K562 (cell line): ENCODE measurements around the gene CLEC2B.

Experiments
- CTCF ChIP-seq, 3 experiments: IDR thresholded peaks in 2 of 3; conservative IDR thresholded peaks in 1 of 3; 2 replicates each; pipeline ENCODE4 v1.5.1; 2011 to 2012; ENCODE audit warnings: low read length in 3 of 3, mild to moderate bottlenecking in 3 of 3, control low read depth in 2 of 3, improper control_type of control experiment in 1 of 3, inconsistent platforms in 1 of 3, low read depth in 1 of 3, mixed read lengths in 1 of 3, moderate library complexity in 1 of 3; ENCODE audit not compliant: insufficient read depth in 2 of 3
- GMEB1 ChIP-seq: fragments of 250-450 bp; sonication (Bioruptor Pico); IDR thresholded peaks from 2 replicates; pipeline ENCODE4 v1.4.0; 2020; ENCODE audit warnings: mild to moderate bottlenecking
- HCFC1 ChIP-seq: IDR thresholded peaks from 2 replicates; pipeline ENCODE4 v1.6.1; 2012; ENCODE audit warnings: low read depth, low read length, improper control_type of control experiment
- MECOM ChIP-seq: fragments of 250-450 bp; sonication (Bioruptor Pico); IDR thresholded peaks from 2 replicates; pipeline ENCODE4 v1.8.0; 2022; ENCODE audit warnings: inconsistent platforms
- PHB2 ChIP-seq: fragments of 450-650 bp; IDR thresholded peaks from 2 replicates; pipeline ENCODE4 v1.6.1; 2017; ENCODE audit warnings: low read depth
- SRSF1 ChIP-seq: fragments of 200-400 bp; formaldehyde crosslinking; IDR thresholded peaks from 2 replicates; pipeline ENCODE4 v1.6.1; 2017; ENCODE audit warnings: mild to moderate bottlenecking, low read depth, low read length, moderate library complexity

GRCh38 chr12:9881246-9881645 is 12.1 kb upstream of the CLEC2B start, which contains the start of gene KLRF2:
- TF ChIP-seq CTCF (IDR thresholded peaks at IDR 0.05 in 2 of 3, conservative IDR thresholded peaks at IDR 0.05 in 1 of 3; ENCODE audit: insufficient read depth in 2 of 3, low read depth in 1 of 3, low read length in 3 of 3) (no peak), GMEB1 (CRISPR knock-in tag) (no peak), PHB2 (no peak), MECOM (CRISPR knock-in tag) (no peak), SRSF1 (no peak), HCFC1 (no peak)
